MM.1S (cell line): ENCODE results near the gene PPP2R2C.

Experiments used
- DNase-seq: peaks from one replicate; pipeline ENCODE4 v3.0.0-alpha.2; 2015
- H2AFZ ChIP-seq: fragments of 300-600 bp; sonication (generic); 2 replicates; pipeline ENCODE4 v1.6.0; 2016; ENCODE audit warnings: antibody characterized with exemption, low read length
- H3F3A ChIP-seq: fragments of 300-600 bp; sonication (generic); 2 replicates; pipeline ENCODE4 v1.6.1; 2016; ENCODE audit warnings: mild to moderate bottlenecking, antibody characterized with exemption, low read length, moderate library complexity, mixed read lengths; ENCODE audit not compliant: insufficient read depth
- H3K27ac ChIP-seq: fragments of 300-600 bp; sonication (generic); 2 replicates; pipeline ENCODE4 v1.5.1; 2016; ENCODE audit warnings: mild to moderate bottlenecking, low read length
- H3K27me3 ChIP-seq: fragments of 300-600 bp; sonication (generic); replicated peaks from 2 replicates; pipeline ENCODE4 v1.6.0; 2016; ENCODE audit warnings: low read length; ENCODE audit not compliant: insufficient read depth
- H3K36me3 ChIP-seq: fragments of 300-600 bp; sonication (generic); replicated peaks from 2 replicates; pipeline ENCODE4 v1.6.1; 2016; ENCODE audit warnings: mild to moderate bottlenecking, low read length, mixed read lengths; ENCODE audit not compliant: insufficient read depth
- H3K4me1 ChIP-seq: fragments of 300-600 bp; sonication (generic); 2 replicates; pipeline ENCODE4 v1.6.1; 2016; ENCODE audit warnings: low read length, mixed read lengths
- H3K4me2 ChIP-seq: fragments of 300-600 bp; sonication (generic); 2 replicates; pipeline ENCODE4 v1.6.0; 2016; ENCODE audit warnings: low read depth, low read length
- H3K4me3 ChIP-seq: fragments of 300-600 bp; sonication (generic); 2 replicates; pipeline ENCODE4 v1.5.1; 2016; ENCODE audit warnings: low read length, mixed read lengths
- H3K79me2 ChIP-seq: fragments of 300-600 bp; sonication (generic); 2 replicates; pipeline ENCODE4 v1.6.1; 2016; ENCODE audit warnings: mixed run types, low read length, mixed read lengths
- H3K9ac ChIP-seq: fragments of 300-600 bp; sonication (generic); 2 replicates; pipeline ENCODE4 v1.6.1; 2016; ENCODE audit warnings: low read length, mixed read lengths
- H3K9me2 ChIP-seq: fragments of 300-600 bp; sonication (generic); replicated peaks from 2 replicates; pipeline ENCODE4 v1.6.1; 2016; ENCODE audit warnings: mild to moderate bottlenecking, low read length, mixed read lengths; ENCODE audit not compliant: insufficient read depth
- H3K9me3 ChIP-seq: fragments of 300-600 bp; sonication (generic); replicated peaks from 2 replicates; pipeline ENCODE4 v1.6.1; 2016; ENCODE audit warnings: mild to moderate bottlenecking, low read length, mixed read lengths; ENCODE audit not compliant: insufficient read depth
- H4K20me1 ChIP-seq: fragments of 300-600 bp; sonication (generic); 2 replicates; pipeline ENCODE4 v1.6.1; 2016; ENCODE audit warnings: mild to moderate bottlenecking, low read length, moderate library complexity, mixed read lengths; ENCODE audit not compliant: insufficient read depth
- EZH2 ChIP-seq: fragments of 300-600 bp; sonication (generic); optimal IDR thresholded peaks from 2 replicates; pipeline ENCODE3; 2017; ENCODE audit warnings: low read depth, mild to moderate bottlenecking, antibody characterized with exemption, low read length, mixed read lengths
- EZH2phosphoT487 ChIP-seq: fragments of 300-600 bp; sonication (generic); IDR thresholded peaks from 2 replicates; pipeline ENCODE4 v1.6.1; 2018; ENCODE audit warnings: antibody characterized with exemption, low read length
- TF ChIP-seq, protein P1 (sequence below): fragments of 300-600 bp; sonication (generic); IDR thresholded peaks from 2 replicates; pipeline ENCODE4 v1.5.1; 2016; ENCODE audit warnings: antibody characterized with exemption, low read length, mixed read lengths

PPP2R2C gene

DNA sequence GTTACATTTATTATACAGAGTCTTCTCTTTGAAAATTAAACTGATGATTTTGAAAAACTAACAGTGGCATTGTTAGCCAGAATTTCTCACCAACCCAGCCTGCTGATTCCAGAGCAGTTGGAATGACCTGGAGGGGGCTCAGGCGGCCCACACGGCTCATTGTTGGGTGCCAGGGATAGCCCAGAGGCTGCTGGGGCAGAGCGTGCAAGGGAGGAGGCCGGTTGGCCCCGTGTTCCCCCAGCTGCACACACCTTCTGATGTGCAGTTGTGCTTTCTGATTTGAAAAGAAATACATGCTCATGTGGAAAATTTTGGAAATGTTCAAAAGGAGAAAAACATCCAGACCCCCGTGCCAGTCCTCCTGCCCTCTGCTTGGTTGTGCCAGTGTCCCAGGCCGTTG lies 182.2 kb downstream of the PPP2R2C start:
- Histone ChIP-seq H3K9me3 (no peaks in the 10 kb centered on the region), H4K20me1 (no peaks in the 10 kb centered on the region), H3K4me1 (no peaks in the 10 kb centered on the region), H3K79me2 (no peaks in the 10 kb centered on the region), H3K4me3 (no peak overlapping the region), H3K36me3 (no peaks in the 10 kb centered on the region), H3K27me3 (no peaks in the 10 kb centered on the region), H3K9ac (no peak overlapping the region), H3K9me2 (no peaks in the 10 kb centered on the region), H2AFZ (no peak overlapping the region), H3K27ac (no peak overlapping the region), H3K4me2 (no peak overlapping the region), H3F3A (no peaks in the 10 kb centered on the region)
- TF ChIP-seq, protein P1, sequence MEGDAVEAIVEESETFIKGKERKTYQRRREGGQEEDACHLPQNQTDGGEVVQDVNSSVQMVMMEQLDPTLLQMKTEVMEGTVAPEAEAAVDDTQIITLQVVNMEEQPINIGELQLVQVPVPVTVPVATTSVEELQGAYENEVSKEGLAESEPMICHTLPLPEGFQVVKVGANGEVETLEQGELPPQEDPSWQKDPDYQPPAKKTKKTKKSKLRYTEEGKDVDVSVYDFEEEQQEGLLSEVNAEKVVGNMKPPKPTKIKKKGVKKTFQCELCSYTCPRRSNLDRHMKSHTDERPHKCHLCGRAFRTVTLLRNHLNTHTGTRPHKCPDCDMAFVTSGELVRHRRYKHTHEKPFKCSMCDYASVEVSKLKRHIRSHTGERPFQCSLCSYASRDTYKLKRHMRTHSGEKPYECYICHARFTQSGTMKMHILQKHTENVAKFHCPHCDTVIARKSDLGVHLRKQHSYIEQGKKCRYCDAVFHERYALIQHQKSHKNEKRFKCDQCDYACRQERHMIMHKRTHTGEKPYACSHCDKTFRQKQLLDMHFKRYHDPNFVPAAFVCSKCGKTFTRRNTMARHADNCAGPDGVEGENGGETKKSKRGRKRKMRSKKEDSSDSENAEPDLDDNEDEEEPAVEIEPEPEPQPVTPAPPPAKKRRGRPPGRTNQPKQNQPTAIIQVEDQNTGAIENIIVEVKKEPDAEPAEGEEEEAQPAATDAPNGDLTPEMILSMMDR = no peak
- no peak for TF ChIP-seq EZH2
- no peak for TF ChIP-seq EZH2phosphoT487
- no peak for DNase-seq

DNA sequence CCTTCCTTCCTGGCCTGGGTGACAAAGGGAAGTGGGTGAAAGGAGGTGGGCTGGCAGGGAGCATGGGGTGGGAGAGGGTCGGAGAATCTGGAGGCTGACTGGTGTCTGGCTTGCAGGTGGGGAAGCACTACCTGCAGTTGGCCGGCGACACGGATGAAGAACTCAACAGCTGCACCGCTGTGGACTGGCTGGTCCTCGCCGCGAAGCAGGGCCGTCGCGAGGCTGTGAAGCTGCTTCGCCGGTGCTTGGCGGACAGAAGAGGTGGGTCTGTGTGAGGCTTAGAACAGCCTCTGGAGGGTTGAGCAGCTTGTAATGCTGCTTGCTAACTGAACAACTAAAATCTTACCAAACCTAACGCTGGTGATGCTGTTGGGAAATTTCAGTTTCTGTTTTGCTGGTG lies 183.5 kb downstream of the PPP2R2C start:
- Histone ChIP-seq H3K4me1 (no peaks in the 10 kb centered on the region), H4K20me1 (no peaks in the 10 kb centered on the region), H3K79me2 (no peaks in the 10 kb centered on the region), H3K36me3 (no peaks in the 10 kb centered on the region), H3F3A (no peaks in the 10 kb centered on the region), H3K9ac (no peak overlapping the region), H3K27me3 (no peaks in the 10 kb centered on the region), H2AFZ (no peak overlapping the region), H3K9me2 (no peaks in the 10 kb centered on the region), H3K4me2 (no peak overlapping the region), H3K27ac (no peak overlapping the region), H3K4me3 (no peak overlapping the region), H3K9me3 (no peaks in the 10 kb centered on the region)
- no peak for DNase-seq
- TF ChIP-seq EZH2phosphoT487 (no peak), EZH2 (no peak)
- TF ChIP-seq, protein P1 = no peak

DNA sequence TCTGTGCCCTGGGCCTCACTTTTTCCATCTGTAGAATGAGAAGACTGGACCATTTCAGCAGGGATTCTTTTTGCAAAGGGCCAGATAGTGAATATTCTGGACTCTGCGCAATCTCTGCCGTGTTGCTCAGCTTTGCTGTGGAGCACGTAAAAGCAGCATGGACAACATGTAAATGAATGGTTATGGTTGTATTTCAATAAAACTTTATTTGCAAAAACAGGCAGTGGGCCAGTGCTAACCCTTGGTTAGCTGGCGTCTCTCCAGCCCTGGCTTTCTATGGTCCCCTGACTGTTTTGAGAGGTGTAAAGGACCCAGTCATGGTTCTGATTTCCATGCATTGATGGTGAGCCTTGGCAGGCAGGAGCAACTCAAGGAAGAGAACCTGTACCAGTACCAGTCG lies 184.1 kb downstream of the PPP2R2C start:
- DNase-seq = no peak
- Histone ChIP-seq H3K79me2 (no peaks in the 10 kb centered on the region), H3K36me3 (no peaks in the 10 kb centered on the region), H3K27me3 (no peaks in the 10 kb centered on the region), H3K27ac (no peak overlapping the region), H3F3A (no peaks in the 10 kb centered on the region), H2AFZ (no peak overlapping the region), H3K9me3 (no peaks in the 10 kb centered on the region), H3K4me2 (no peak overlapping the region), H4K20me1 (no peaks in the 10 kb centered on the region), H3K9me2 (no peaks in the 10 kb centered on the region), H3K9ac (no peak overlapping the region), H3K4me1 (no peaks in the 10 kb centered on the region), H3K4me3 (no peak overlapping the region)
- no peak for TF ChIP-seq EZH2
- TF ChIP-seq, protein P1 = no peak
- TF ChIP-seq EZH2phosphoT487 = no peak
